OCI-LY3 (cell line): Measurements from ENCODE around the gene PXDN.
A peak's percentile ranks its signal among the peaks of the same experiment; 100 is the strongest.

ENCODE experiments used
- H2AFZ ChIP-seq: fragments of 200-600, 300-600 bp; shearing (Covaris generic); 2 replicates; pipeline ENCODE4 v1.6.0; 2014; ENCODE audit warnings: antibody characterized with exemption, low read depth, low read length
- H3K27ac ChIP-seq: fragments of 200-600, 300-600 bp; sonication (generic); 2 replicates; pipeline ENCODE4 v1.5.1; 2014; ENCODE audit warnings: mild to moderate bottlenecking, low read length, moderate library complexity, mixed read lengths
- H3K27me3 ChIP-seq: fragments of 200-600, 300-600 bp; sonication (generic); 2 replicates; pipeline ENCODE4 v1.6.1; 2014; ENCODE audit warnings: low read depth, low read length, mixed read lengths
- H3K36me3 ChIP-seq: fragments of 200-600, 300-600 bp; sonication (generic); replicated peaks from 2 replicates; pipeline ENCODE3; 2014; ENCODE audit warnings: low read depth, low read length, mixed read lengths
- H3K4me1 ChIP-seq: fragments of 300-600, 200-600 bp; sonication (generic); 2 replicates; pipeline ENCODE4 v1.6.1; 2014; ENCODE audit warnings: low read length, mixed read lengths
- H3K4me2 ChIP-seq: fragments of 200-600, 300-600 bp; sonication (generic); 2 replicates; pipeline ENCODE4 v1.6.1; 2014; ENCODE audit warnings: low read length, mixed read lengths
- H3K4me3 ChIP-seq: fragments of 300-600, 200-600 bp; sonication (generic); 2 replicates; pipeline ENCODE4 v1.5.1; 2014; ENCODE audit warnings: antibody characterized with exemption, mild to moderate bottlenecking, low read length, moderate library complexity
- H3K79me2 ChIP-seq: fragments of 300-600, 200-600 bp; shearing (Covaris generic); 2 replicates; pipeline ENCODE4 v1.6.1; 2014; ENCODE audit warnings: mild to moderate bottlenecking, low read length, mixed read lengths
- H3K9ac ChIP-seq: fragments of 300-600, 200-600 bp; shearing (Covaris generic); 2 replicates; pipeline ENCODE4 v1.6.0; 2014; ENCODE audit warnings: mild to moderate bottlenecking, low read length, moderate library complexity
- H3K9me3 ChIP-seq: fragments of 200-600, 300-600 bp; shearing (Covaris generic); 2 replicates; pipeline ENCODE4 v1.6.1; 2014; ENCODE audit warnings: low read length, mixed read lengths; ENCODE audit not compliant: insufficient read depth
- H4K20me1 ChIP-seq: fragments of 200-600, 300-600 bp; sonication (generic); 2 replicates; pipeline ENCODE4 v1.6.1; 2016; ENCODE audit warnings: low read length, mixed read lengths; ENCODE audit not compliant: insufficient read depth
- EZH2phosphoT487 ChIP-seq: fragments of 200-600 bp; shearing (Covaris generic); IDR thresholded peaks from 2 replicates; pipeline ENCODE4 v1.6.1; 2018; ENCODE audit warnings: antibody characterized with exemption, mixed run types, low read depth
- TF ChIP-seq, protein P1 (sequence below): fragments of 200-600, 300-600 bp; sonication (generic); IDR thresholded peaks from 2 replicates; pipeline ENCODE4 v1.5.1; 2014; ENCODE audit warnings: antibody characterized with exemption, low read length, low read depth

The PXDN gene

DNA sequence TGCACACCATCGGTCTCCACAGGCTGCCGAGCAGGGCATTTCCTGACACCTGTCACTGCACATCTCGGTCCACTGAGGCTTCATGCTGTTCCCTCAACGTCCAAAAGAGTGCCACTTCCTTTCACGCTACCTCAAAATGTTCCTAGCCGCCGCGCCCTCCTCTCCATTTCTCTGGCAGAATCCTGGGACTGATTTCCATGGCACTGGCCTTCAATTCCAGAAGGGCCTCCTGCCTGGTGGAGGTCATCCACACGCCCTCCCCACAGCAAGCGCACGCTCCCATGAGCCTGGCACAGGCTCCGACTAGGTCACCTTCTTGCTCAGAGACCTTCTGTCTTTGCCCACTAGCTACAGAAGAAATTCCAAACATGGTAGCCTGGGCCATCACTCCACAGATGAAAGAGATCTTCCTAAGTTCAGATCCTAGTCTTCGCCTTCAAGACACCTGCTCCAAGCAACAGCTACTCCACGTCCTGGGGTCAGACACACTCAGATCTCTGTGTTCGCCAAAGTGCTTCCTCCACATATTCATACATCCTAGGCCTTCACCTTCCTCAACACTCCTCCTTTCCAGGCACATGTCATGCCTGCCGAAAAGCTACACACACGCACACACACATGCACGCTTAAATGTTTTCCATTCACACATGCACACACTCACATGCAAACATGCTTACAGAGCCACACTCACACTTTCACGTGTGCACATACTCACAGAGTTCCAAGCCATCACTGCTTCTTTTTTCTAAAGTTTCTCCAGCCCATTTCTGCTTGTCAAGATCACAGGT lies 94.0 kb downstream of the PXDN start:
- Histone ChIP-seq H2AFZ (no peak overlapping the region), H3K4me1 (peaks cover 56% of the 10 kb centered on the region), H3K79me2 (peaks cover 98% of the 10 kb centered on the region), H3K4me2 (no peak overlapping the region), H3K4me3 (no peak overlapping the region), H4K20me1 (peaks cover 39% of the 10 kb centered on the region), H3K27me3 (no peaks in the 10 kb centered on the region), H3K27ac (no peak overlapping the region), H3K9me3 (no peaks in the 10 kb centered on the region), H3K36me3 (peaks cover 93% of the 10 kb centered on the region), H3K9ac (no peak overlapping the region)
- no peak for TF ChIP-seq EZH2phosphoT487
- TF ChIP-seq, protein P1, sequence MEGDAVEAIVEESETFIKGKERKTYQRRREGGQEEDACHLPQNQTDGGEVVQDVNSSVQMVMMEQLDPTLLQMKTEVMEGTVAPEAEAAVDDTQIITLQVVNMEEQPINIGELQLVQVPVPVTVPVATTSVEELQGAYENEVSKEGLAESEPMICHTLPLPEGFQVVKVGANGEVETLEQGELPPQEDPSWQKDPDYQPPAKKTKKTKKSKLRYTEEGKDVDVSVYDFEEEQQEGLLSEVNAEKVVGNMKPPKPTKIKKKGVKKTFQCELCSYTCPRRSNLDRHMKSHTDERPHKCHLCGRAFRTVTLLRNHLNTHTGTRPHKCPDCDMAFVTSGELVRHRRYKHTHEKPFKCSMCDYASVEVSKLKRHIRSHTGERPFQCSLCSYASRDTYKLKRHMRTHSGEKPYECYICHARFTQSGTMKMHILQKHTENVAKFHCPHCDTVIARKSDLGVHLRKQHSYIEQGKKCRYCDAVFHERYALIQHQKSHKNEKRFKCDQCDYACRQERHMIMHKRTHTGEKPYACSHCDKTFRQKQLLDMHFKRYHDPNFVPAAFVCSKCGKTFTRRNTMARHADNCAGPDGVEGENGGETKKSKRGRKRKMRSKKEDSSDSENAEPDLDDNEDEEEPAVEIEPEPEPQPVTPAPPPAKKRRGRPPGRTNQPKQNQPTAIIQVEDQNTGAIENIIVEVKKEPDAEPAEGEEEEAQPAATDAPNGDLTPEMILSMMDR = no peak

DNA sequence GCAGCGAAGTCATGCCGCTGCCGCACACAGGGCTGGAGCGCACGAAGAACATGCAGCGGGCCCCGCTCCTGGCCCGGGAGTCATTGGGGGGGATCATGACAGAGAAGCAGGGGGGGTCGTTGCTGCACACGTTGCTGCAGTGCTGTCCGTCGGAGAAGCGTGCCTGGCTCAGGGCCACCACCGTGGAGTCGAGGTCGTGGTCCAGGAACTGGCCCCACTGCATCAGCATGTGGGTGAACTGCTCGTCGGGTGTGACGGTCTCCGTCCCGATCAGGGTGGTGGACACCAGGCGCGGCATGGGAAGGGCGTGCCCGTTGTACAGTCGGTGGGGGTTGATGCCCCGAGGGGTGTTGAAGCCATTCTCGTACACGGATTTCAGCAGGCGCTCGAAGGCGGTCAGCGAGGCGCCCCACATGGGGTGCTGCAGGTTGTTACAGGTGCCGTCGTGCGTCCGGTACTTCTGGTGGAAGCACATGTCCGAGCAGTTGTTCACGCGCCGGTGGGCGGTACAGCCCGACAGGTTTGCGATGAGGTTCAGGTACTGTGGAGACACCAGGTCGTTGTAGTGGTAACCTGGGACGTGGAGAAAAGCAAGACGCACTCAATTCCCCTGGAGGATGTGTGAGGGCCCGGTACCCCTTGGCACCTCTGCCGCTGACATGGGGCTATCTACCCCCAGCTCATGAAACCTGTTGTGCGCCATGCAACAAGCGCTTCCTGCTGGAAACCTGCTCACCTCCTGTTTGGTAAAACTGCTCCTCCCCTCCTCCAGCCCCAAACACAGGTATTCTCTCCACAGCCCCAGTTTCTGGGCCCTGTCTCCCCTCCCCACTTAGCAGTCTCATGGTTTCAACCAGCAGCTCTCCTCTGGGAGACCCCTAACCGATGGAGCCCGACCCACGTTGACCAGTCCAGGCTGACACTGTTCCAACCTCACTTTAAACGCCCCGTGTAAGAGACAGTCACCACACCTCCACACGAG lies 94.9 kb downstream of the PXDN start:
- H3K79me2 ChIP-seq = peaks cover 91% of the 10 kb centered on the region
- no peaks in the 10 kb centered on the region for H3K27me3 ChIP-seq
- H3K4me3 ChIP-seq = no peak overlapping the region
- H3K27ac ChIP-seq = no peak overlapping the region
- H3K9ac ChIP-seq = no peak overlapping the region
- TF ChIP-seq, protein P1 = no peak
- TF ChIP-seq EZH2phosphoT487 = no peak
- no peak overlapping the region for H2AFZ ChIP-seq
- H3K36me3 ChIP-seq = peaks cover 88% of the 10 kb centered on the region
- H3K4me2 ChIP-seq = no peak overlapping the region
- H3K4me1 ChIP-seq = peaks cover 47% of the 10 kb centered on the region
- peaks cover 40% of the 10 kb centered on the region for H4K20me1 ChIP-seq
- H3K9me3 ChIP-seq = no peaks in the 10 kb centered on the region

DNA sequence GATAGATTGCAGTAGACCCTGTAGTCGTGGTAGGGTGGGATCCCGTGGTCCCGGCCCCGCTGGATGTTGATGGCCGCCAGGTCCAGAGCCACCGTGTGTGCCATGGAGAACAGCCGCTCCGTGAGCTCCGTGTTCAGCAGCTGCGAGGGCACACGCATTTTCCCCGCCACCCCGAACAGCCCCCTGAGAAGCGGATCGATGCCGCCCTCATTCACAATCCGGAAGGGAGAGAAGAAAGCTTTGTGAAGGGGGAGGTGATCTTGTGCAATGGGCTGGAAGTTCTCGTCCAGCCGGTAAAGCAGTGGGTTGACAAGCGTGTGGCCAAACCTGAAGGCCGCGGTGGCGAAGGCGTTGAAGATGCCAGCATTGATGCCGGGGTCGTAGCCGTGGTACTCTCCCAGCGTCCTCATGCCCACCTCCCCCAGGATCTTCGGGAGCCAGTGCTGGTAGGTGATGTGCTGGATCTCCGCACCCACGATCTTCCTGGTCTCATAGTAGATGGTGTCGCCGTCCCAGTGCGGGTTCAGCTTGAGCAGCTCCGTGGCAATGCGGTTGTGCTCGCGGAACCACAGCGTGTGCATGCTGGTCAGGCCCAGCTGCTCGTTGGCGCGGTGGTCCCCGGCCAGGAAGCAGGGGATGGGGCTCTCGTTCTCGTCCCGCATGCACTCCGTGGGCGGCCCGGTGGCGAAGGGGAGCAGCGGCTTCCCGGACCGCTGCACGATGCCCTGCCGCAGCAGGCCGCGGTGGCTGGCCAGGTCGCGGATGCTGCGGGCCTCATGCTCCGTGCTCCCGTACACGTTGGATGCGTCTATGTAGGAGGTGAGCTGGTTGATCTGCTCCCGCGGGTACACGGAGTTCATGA lies 95.8 kb downstream of the PXDN start:
- Histone ChIP-seq H4K20me1 (peaks cover 42% of the 10 kb centered on the region), H3K36me3 (peaks cover 86% of the 10 kb centered on the region), H3K9me3 (no peaks in the 10 kb centered on the region), H3K9ac (no peak overlapping the region), H3K4me2 (peak overlapping the region; percentile 22), H3K27me3 (no peaks in the 10 kb centered on the region), H3K4me1 (peaks cover 38% of the 10 kb centered on the region), H3K79me2 (peaks cover 82% of the 10 kb centered on the region), H3K4me3 (no peak overlapping the region), H3K27ac (no peak overlapping the region), H2AFZ (no peak overlapping the region)
- TF ChIP-seq, protein P1 = no peak
- no peak for TF ChIP-seq EZH2phosphoT487
